Keratinocyte (primary cell): Measurements from ENCODE around the gene NR1H2.

ENCODE experiments used
- CTCF ChIP-seq, 3 experiments: IDR thresholded peaks in 1 of 3; conservative IDR thresholded peaks in 1 of 3; optimal IDR thresholded peaks in 1 of 3; 2 replicates in 2 of 3; 3 replicates in 1 of 3; pipeline versions ENCODE3 to v1.5.1; 2011; ENCODE audit warnings: low read length in 3 of 3, mild to moderate bottlenecking in 3 of 3, moderate library complexity in 2 of 3, control low read depth in 1 of 3, inconsistent platforms in 1 of 3; ENCODE audit not compliant: insufficient read depth in 2 of 3; ENCODE audit errors: extremely low read depth in 1 of 3
- EZH2 ChIP-seq: IDR thresholded peaks from one replicate; pipeline ENCODE4 v1.6.1; 2012; ENCODE audit warnings: inconsistent platforms, mild to moderate bottlenecking, low read length, moderate library complexity

- TF ChIP-seq CTCF (optimal IDR thresholded peaks at IDR 0.05 in 1 of 3, IDR thresholded peaks at IDR 0.05 in 1 of 3, conservative IDR thresholded peaks at IDR 0.05 in 1 of 3; ENCODE audit: extremely low read depth in 1 of 3, insufficient read depth in 2 of 3, low read length in 3 of 3) (no peak), EZH2 (no peak)
These were observed 8.7 kb downstream of the NR1H2 start for GRCh38 chr19:50384685-50385535.
